ENCODE measurements around the gene EYA3. TPM values are rescaled to one million over a fixed set of nuclear protein-coding genes. Genes with fewer than 3 reads are reported as not detected.
"Not testable (repeated sequence)": the region's sequence is repeated elsewhere in the genome, so short reads cannot be mapped to it uniquely, and the experiment has no call there.

Gene EYA3
- total RNA-seq, 2 donors from 2014 or later: 17.8 to 18.8 TPM

DNA sequence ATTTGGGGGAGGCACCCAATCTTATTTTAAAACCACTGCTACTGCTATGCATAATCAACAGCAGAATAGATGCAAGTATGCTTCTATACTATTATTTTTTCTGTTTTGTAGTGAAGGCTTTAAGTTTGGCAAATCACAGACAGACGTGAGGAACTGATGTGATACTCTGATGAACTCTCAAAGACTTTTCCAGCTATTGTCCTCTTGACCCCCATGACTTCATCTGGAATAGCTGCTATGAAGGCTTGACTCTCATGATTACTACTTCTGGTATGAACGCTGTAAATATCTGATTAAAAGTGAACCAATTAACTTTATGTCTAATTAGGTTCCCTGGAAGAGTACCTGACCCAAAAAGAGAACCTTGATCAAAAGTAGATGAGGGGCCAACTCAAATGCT lies 49.1 kb downstream of the EYA3 start:
- DNase-seq (no peak), ATAC-seq (no peak)
- intact Hi-C loops (cut with DNase I): no loop called here

DNA sequence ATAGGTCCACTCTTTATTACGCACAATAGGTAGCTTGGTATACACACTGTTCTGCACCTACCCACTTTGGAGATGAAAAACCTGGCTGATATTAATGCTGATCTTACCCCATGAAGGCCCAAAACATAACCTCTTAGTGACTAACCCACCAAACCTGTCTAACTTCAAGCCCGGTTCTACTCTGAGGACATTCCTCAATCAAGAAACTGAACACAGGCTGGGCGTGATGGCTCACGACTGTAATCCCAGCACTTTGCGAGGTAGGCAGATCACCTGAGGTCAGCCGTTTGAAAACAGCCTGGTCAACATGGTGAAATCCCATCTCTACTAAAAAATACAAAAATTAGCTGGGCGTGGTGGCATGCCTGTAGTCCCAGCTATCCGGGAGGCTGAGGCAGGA lies 50.5 kb downstream of the EYA3 start:
- ATAC-seq: no peak
- DNase-seq: no peak
- intact Hi-C loops (cut with DNase I): no loop called here

DNA sequence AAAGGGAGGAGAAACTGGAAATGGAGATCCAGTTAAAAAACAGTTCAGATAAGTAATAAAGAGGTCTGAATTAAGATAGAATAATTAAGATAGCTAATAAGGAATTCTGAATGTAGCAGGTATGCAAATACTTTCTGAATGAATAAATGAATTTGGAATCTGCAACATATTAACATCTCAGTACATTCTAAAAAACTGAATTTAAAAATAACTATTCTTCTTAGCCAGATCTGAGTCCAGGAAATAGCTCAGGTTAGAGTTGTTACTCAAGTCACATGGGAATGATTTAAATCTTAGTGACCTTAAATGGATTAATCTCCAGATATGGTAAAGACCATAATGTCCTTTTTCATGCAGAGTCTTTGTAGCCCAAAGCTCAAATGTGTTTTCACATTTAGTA lies 51.2 kb downstream of the EYA3 start:
- DNase-seq (no peak), ATAC-seq (no peak)
- intact Hi-C loops (cut with DNase I): no loop called here

DNA sequence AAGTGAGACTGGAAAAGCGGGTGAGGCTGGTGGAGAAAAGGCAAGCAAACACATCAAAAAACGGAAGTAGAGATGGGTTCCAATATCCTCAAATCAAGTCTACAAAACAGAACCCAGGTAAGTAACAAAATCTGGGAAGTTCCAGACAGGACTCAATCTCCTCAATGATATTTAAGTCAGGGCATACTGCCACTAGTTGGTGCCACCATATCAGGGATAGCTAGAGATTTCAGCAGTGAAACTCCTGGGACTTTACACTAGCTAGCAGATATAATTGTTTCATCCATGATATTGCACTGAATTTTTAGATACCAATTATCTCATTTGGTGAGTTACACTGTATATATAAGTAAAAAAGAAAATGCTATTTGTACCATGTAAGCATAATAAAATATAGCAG lies 52.0 kb downstream of the EYA3 start:
- intact Hi-C loops (cut with DNase I): no loop called here
- ATAC-seq: no peak
- DNase-seq: no peak

DNA sequence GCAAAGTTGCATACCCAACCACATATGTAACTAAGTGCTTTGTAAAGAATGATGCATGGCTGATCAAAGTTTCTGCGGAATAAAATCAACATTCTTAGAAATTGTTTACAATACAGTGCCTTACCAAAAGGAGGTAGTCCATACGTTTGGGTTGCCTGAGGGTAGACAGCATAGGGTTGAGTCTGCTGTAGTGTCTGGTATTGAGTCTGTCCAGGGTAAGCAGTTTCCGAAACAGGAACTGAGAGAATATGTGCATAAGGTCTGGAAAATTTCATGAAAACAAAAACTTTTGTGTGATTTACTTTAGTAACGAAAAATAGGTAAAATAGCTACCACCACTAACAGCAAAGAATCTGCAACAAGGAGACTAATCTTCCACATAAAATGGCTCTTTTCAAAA lies 53.0 kb downstream of the EYA3 start:
- ATAC-seq (no peak), DNase-seq (no peak)
- intact Hi-C loops (cut with DNase I): no loop called here

DNA sequence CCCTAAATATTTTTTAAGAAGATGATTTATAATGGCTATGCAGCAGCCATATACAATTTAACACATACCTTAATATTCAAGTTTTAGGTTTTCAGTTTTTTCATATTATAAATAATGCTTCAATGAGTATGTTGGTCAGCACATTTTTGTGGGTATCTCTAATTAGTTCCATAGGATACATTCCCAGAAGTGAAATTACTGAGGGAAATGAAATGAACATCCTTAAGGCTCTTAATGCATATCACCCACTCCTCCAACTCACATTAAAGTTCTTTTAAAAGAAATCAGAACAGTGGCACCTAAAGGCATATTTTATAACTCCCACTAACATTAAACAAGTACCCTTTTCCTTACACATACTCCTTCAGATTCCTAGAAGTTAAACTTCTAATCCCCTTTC lies 56.1 kb downstream of the EYA3 start:
- DNase-seq: no peak
- intact Hi-C loops (cut with DNase I): no loop called here
- ATAC-seq: no peak

DNA sequence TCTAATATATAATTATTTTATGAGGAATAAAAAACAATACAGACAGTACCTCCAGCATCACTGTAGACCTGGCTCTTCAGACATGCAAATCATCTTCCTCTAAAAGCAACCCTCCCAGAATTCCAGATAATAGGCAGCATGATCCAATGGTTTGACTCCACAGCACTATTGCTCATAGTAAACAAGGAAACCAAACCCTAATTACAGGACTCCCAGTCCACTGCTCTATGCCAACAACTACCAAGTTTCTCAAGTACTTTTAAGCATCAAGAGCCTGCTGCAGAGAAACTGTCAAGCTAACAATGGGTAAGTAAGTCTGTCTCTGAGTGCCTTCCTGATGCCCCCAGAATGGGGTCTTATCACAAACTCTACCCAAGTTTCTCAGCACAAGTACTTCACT lies 57.2 kb downstream of the EYA3 start:
- DNase-seq (no peak), ATAC-seq (no peak)
- intact Hi-C loops (cut with DNase I): no loop called here

DNA sequence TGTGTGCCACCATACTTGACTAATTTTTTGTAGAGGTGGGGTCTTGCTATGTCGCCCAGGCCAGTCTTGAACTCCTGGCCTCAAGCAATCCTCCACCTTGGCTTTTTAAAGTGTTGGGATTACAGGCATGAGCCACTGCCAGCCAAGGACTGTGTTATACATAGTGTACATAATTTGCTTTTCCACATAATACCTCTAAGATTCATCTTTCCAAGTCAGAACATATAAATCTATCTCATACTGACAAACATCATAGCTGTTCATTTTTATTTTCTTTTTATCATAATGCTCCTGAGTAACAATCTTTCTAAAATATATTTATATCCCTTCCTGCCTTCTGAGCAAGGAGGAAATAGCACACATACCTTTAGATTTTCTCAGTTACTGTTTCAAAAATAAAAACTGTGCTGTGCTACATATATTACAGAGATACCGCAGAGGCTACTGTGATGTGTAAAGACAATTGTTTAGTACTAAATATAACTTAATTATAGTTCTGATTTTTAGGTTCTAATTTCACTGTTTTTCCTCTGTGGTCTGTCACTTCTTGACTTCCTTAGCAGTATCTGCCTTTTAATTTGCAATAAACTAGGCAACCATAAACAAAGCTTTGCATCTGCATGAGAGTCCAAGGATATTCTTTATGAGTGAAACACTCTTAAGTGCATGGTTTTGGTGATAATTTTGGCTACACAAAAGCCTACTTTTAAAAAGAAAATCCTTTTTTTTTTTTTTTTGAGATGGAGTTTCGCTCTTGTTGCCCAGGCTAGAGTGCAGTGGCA lies 59.3 kb downstream of the EYA3 start:
- intact Hi-C loops (cut with DNase I): no loop called here
- DNase-seq: no peak
- ATAC-seq: no peak

DNA sequence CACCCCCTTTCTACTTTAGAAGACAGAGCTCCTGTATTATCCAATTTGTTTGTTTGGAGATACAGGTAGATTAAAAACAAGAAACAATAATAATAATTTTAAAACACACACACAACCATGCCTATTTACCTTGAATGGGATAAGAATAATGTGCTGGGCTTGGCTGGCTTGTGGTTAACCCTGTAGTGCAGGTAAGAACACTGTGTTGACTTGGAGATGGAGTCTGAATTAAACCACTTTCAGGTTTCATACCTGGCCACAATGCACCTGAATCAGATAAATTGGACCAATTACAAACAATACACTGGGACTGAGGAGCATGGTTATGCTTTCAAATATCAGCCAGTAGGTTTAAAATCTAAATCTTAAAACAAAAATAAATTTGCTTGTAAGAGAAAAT lies 60.8 kb downstream of the EYA3 start:
- intact Hi-C loops (cut with DNase I): no loop called here
- no peak for ATAC-seq
- no peak for DNase-seq

DNA sequence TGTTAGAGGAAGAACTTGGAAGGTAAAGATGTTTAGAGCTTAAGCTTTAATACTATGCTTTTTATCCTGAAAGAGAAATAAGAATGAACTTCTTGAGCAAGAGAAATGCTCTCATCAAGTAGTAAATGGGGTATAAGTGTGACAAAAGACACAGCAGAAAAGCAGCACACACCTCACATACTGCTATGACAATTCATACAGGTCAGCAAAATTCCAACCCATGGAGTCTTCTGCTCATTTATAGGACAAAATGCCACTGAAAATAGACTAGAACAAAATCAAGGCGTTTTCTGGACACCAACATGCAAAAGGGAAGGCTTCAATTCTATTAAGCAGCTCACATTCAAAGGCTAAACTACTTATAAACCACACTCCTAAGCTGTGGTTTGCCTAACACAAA lies 61.2 kb downstream of the EYA3 start:
- DNase-seq (no peak), ATAC-seq (no peak)
- intact Hi-C loops (cut with DNase I): no loop called here

DNA sequence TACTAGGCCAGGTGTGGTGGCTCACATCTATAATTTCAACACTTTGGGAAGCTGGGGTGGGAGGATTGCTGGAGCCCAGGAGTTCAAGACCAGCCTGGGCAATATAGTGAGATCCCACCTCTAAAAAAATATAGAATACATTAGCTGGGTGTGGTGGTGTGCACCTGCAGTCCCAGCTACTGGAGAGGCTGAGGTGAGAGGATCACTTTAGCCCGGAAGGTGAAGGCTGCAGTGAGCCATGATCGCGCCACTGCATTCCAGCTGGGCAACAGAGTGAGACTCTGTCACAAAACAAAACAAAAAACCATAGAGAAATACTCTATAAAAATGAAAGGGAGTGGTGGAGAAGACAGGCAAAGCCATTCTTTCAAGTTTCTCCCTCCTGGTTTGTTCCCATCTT lies 62.1 kb downstream of the EYA3 start:
- ATAC-seq: no peak
- intact Hi-C loops (cut with DNase I): no loop called here

DNA sequence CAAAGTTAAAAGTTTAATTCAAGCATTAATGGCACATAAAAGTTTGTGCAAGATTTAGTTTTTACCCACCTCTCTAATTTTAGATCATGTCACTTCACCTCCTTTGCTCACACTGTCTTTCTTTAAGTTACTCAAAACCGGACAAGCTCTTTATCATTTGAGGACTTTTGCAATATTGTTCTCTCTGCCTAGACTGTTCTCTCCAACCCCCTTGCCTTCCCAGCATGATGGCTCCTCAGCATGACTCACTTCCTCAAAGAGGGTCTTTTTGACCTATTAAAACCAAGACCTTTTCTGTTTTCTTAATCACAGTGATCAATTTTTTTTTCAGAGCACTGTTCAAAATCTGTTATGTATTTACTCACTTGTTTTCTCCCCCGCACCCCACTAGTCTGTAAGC lies 67.3 kb downstream of the EYA3 start:
- intact Hi-C loops (cut with DNase I): no loop called here
- no peak for ATAC-seq
- DNase-seq: no peak

More for the DNA sequence above, 62.1 kb downstream of the EYA3 start:
- DNase-seq: no peak

DNA sequence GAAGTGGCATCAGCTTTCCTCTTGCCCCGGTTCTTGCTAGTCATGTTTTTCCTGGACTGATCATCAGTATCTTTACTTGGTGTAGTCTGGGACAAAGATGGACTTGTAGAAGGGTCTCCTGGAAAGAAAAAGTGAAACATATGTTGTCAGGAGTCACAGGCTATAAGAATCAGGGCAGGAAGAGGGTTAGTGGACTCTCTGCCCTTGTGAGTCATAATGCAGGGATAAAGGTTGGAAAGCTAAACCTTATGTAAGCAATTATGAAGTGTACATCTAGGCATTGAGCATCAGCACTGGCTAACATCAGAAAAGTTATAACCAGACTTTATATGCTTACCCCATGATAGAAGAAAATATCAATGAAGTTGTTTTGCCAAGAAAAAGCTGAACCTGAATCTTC lies 77.4 kb downstream of the EYA3 start:
- no peak for ATAC-seq
- DNase-seq: no peak
- intact Hi-C loops (cut with DNase I): no loop called here

DNA sequence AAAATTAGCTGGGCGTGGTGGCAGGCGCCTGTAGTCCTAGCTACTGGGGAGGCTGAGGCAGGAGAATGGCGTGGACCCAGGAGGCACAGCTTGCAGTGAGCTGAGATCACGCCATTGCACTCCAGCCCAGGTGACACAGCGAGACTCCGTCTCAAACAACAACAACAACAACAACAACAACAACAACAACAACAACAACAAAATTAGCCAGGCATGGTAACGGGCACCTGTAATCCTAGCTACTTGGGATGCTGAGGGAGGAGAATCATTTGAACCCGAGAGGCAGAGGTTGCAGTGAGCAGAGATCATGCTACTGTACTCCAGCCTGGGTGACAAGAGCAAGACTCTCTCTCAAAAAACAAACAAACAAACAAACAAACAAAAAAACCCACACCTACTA lies 85.3 kb downstream of the EYA3 start:
- intact Hi-C loops (cut with DNase I); DNase-seq; ATAC-seq: not testable (repeated sequence)

DNA sequence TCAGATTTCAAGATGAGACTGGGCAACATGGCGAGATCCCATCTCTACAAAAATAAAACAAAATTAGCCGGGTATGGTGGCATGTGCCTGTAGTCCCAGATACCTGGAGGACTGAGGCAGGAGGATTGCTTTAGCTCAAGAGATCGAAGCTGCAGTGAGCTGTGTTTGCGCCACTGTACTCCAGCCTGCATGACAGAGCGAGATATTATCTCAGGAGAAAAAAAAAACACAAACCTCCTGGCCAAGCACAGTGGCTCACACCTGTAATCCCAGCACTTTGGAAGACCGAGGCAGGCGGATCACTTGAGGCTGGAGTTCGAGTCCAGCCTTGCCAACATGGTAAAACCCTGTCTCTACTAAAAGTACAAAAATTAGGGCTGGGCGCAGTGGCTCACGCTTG lies 85.8 kb downstream of the EYA3 start:
- intact Hi-C loops (cut with DNase I): no loop called here
- no peak for ATAC-seq

DNA sequence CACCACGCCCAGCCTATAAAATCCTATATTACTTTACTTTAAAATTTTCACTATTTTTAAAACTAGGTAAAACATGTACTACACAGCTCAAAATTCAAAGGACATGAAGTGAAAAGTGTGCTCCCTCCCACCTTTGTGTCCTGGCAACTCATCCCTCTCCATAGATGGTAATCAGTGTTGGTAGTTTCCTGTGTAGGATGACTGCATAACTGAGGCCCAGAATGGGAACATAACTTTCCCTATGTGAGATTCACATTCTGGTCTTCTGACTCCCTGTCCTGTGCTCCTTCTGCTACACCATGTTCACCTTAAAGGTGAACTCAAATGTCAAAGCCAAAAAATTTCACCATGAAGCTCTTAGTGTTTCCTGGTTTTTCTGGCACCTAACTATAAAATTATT lies 89.4 kb downstream of the EYA3 start:
- intact Hi-C loops (cut with DNase I): no loop called here
- DNase-seq (no peak), ATAC-seq (no peak)

More for the DNA sequence above, 85.8 kb downstream of the EYA3 start:
- DNase-seq: no peak

DNA sequence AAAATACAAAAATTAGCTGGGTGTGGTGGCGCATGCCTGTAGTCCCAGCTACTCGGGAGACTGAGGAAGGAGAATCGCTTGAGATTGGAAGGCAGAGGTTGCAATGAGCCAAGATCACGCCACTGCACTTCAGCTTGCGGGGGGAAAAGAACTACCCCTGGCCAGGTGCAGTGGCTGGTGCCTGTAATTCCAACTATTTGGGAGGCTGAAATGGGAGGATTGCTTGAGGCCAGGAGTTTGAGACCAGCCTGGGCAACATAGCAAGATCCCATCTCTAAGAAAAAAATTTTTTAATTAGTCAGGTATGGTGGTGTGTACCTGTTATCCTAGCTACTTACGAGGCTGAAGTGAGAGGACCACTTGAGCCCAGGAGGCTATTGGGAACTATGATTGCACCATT lies 93.9 kb downstream of the EYA3 start:
- intact Hi-C loops (cut with DNase I); ATAC-seq: not testable (repeated sequence)

DNA sequence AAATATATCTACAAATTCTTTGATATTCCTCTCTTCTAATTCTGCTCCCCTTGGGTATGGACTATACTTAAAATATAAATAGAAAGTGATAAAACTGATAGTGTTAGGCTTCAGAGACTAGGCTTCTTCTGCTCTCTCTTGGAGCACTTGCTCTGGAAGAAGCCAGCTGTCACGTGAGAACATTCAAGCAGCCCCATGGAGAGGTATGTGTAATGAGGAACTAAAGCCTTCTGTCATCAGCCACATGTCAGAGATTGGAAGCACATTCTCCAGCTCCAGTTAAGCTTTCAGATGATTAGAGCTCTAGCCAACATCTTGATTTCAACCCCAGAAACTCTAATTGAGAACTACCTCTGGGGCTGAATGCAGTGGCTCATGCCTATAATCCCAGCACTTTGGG lies 94.3 kb downstream of the EYA3 start:
- intact Hi-C loops (cut with DNase I): no loop called here
- DNase-seq (no peak), ATAC-seq (peak; percentile 76 to 77)

More for the DNA sequence above, 93.9 kb downstream of the EYA3 start:
- not testable (repeated sequence) for DNase-seq

DNA sequence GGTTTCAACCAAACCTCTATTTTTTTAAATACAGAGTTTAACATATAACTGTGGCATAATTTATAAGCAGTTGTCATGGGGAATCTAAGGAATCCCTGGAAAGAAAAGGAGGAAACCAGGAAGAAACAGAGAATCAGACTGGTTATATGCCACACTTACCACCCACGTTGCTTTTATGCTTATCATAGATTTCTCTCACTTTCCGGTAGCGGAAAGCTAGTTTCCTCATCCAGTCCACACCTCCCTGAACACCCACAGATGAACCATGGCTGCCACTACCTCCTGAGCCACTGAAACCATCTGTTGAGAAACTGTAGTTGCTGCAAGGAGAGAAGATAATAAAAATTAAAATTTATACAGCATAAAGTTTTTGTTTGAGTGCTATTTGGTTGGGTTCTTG lies 95.2 kb downstream of the EYA3 start:
- intact Hi-C loops (cut with DNase I): no loop called here
- ATAC-seq (peak in 1 of 2 donors; percentile 43), DNase-seq (no peak)

DNA sequence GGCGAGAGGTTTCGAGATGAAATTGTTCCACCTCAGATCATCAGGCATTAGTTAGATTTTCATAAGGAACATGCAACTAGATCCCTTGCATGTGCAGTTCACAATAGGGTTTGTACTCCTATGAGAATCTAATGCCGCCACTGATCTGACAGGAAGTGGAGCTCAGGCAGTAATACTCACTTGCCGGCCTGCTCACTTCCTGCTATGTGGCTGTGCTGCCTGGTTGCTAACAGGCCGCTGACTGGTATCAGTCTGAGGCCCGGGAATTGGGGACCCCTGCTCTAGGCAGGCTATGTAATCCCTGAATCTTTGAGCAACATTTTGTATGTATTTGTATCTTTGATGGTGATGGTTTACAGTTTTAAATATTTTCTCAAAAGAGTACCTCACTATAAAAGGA lies 96.1 kb downstream of the EYA3 start:
- DNase-seq: peak; percentile 29
- intact Hi-C loops (cut with DNase I): no loop called here
- ATAC-seq: peak in 1 of 2 donors; percentile 47

DNA sequence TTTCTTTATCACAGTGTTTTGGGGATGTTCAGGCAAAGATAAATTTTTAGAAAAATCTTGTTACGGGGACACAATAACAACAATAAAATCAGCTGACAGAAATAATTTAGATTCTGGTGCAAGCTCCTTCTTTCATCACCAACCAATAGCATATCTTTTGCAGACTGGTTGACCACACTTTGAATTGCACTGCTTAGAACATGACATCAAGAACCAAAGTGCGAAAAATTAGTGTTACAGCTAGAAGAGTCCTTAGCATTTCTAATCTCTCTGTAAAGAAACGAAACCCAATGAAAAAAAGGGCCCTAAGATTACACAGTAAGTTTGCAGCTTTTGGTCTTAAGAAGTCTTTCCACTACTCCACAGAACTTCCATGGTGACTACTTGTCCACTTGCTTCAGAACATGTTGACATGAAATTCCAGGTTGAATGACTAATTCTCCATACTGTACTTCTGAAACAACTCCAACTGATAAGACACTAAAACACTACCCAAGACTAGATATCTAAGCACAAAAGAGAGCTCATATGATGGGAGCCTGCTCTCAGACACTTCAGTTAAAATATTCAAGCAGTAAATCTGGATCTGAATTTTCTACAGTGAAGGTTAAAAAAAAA lies 97.4 kb downstream of the EYA3 start:
- intact Hi-C loops (cut with DNase I): no loop called here
- ATAC-seq: peak in 1 of 2 donors; percentile 39
- no peak for DNase-seq

Measured in left cardiac atrium (tissue), 4 donors.